HG03432 (cell line): ENCODE data around the gene TOR1AIP2.

Experiments
- ATAC-seq: cut with Tn5 transposase; IDR thresholded peaks from one replicate; pipeline ENCODE4 v1.9.1; 2021; ENCODE audit warnings: mild to moderate bottlenecking, moderate library complexity; ENCODE audit not compliant: unreplicated experiment

TOR1AIP2 gene

GRCh38 chr1:179877586-179878265, at the start of gene TOR1AIP2:
TSS of gene TOR1AIP2 (minus strand) at chr1:179877803. CDS start at chr1:179852665, 25,138 bp downstream.
- peak; percentile 60 for ATAC-seq

- ATAC-seq: no peak
Measured at GRCh38 chr1:179926850-179927205, 49.2 kb upstream of the TOR1AIP2 start.

DNA sequence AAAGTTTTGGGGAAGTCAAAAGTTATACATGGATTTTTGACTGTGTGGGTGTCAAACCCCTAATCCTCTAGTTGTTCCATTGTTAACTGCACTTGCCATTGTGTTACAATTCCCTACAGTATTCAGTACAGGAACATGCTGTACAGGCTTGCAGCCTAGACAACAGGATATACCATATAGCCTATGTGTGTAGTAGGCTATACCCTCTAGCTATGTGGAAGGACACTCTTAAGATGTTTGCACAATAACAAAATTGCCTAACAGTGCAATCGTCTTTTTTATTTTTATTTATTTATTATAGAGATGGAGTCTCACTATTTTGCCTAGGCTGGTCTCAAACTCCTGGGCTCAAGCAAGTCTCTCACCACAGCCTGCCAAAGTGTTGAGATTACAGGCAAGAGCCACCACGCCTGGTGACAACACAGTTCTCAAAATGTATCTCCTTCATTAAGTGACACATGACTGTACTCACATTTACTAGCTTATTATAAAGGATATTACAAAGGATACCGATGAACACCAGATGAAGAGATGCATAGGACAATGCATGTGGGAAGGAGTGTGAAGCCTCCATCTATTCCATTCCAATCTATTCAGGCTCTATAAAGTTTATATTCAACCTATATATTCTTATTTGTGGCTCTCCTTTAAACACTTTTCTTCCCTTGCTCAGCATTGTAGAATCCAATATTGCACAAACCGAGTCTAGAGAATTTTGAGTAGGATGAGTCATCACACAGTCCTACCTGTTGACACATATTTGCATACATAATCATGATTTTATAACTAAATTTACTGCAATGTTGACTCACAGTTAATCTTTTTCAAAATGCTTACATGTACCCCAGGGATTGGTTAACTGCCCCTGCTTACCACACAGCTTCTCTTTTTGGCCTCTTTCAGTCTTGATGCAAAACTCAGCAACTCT, 48.6 kb upstream of the TOR1AIP2 start:
- no peak for ATAC-seq

DNA sequence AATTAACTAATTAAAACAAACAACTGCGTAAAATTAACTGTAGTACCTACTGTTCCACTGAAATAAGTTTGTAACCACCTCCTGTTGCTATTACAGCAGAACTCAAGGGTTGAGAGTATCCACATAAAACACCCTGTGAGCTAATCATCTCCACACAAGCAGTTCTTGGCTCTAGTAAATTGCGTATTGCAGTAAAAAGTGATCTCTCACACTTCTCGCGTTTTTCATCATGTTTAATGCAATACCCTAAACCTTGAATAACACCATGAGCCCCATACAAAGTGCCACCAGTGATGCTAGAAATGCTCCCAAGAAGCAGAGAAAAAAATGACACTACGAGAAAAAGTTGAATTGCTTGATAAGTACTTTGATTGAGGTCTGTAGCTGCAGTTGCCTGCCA, 47.7 kb upstream of the TOR1AIP2 start:
- no peak for ATAC-seq

DNA sequence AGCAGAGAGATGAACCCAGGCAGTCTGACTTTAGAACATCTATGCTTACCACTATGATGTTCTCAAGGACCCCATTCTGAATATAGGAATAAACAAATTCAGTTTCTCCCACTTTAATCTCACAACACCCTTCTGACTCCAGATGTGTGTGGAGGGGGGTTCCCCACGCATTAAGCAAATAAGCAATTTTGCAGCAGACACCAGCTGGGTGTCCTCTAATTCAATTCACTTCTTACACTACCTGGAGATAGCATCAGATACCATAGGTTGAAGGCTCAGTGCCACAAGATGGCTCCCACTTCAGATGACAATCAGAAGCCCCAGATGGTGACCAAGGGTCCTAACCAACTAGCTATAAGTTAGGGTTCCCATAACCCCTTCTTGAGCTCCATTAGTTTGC, 46.7 kb upstream of the TOR1AIP2 start:
- ATAC-seq: no peak

DNA sequence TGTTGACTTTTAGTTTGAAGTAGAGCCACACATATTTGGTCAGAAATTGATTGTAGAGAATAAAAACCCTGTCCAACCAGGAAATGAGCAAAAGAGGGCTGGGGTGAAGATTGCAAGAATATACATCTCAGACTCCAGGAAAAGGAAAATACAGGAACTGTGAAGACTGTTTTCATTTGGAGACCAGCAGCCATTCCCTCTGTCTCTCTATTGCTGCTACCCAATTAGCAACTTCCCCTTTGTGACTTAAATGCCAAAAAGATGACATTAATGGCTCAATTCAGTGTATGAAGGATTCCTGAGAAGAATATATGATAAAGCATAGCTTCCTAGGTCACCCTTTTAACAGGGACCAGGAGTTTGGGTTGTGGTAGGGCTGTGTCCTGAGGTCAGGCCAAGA, 45.4 kb upstream of the TOR1AIP2 start:
- no peak for ATAC-seq

GRCh38 chr1:179921981-179922872, 44.6 kb upstream of the TOR1AIP2 start:
- ATAC-seq: no peak

DNA sequence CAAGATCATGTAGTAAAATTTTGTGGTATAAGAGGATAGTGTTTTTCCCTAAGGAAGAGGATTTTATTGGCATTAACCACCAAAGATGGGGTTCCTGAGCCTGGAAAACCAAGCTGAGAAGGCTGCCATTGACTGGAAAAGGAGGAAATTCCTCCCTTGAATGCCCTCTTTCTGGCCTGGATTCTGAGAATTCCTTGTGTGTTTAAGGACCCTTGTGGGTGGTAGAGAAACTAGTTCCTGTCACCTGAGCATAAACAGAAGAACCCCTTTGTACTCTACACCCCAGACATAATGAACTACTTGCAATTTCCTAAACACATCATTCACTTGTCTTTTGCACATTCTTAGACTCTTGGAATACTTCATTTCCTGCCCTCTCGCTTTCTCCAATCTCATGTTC, 43.9 kb upstream of the TOR1AIP2 start:
- no peak for ATAC-seq

DNA sequence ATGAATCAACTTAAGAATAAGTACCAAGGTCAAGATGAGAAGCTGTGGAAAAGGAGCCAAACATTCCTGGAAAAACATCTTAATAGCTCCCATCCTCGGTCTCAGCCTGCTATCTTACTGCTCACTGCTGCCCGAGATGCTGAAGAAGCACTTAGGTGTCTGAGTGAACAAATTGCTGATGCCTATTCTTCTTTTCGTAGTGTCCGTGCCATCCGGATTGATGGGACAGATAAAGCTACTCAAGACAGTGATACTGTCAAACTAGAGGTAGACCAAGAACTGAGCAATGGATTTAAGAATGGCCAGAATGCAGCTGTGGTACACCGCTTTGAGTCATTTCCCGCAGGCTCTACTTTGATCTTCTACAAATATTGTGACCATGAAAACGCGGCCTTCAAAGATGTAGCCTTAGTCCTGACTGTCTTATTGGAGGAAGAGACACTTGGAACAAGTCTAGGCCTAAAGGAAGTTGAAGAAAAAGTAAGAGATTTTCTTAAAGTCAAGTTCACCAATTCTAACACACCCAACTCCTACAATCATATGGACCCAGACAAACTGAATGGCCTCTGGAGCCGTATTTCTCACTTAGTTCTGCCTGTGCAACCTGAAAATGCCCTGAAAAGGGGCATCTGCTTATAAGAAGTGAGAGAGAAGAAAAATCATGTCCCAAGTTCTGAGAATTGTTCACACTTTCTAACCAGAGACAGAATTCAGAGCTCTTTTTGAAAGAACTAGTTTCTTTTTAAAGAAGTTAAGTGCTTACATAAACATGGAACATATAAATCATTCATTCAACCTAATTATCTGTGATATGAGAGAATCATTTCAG, 40.2 kb upstream of the TOR1AIP2 start:
- ATAC-seq: no peak

DNA sequence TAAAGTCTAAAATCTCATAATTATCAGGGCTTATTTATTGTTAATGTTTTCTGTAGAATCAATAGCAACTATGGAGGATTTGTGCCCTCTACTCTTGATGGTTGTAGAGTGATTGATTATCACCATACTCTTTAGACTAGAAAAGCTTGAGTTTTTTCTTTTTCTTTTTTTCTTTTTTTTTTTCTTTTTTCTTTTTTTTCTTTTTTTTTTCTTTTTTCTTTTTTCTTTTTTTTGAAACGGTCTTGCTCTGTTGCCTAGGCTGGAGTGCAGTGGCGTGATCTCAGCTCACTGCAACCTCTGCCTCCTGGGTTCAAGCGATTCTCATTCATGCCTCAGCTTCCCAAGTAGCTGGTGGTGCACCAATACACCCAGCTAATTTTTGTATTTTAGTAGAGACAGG, 34.2 kb upstream of the TOR1AIP2 start:
- no peak for ATAC-seq

- ATAC-seq: no peak
Measured at GRCh38 chr1:179910934-179911333, 33.3 kb upstream of the TOR1AIP2 start.

GRCh38 chr1:179889589-179889988, 12.0 kb upstream of the TOR1AIP2 start:
- ATAC-seq: no peak

DNA sequence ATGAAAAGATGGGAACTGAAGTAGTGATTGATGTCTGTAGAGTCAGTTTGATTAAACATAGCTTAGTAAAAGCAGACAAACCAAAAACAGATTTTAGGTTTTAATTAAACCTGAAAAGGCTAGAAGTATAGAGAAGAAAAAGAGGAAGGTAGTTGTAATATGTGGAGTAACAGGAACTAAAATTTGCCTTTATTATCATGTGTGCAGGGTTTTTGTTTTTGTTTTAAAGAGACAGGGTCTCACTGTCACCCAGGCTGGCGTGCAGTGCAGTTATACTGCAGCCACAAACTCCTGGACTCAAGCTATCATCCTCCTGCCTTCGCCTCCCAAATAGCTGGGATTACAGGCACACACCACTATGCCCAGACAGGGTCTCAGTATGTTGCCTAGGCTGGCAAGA, 10.5 kb upstream of the TOR1AIP2 start:
- no peak for ATAC-seq

DNA sequence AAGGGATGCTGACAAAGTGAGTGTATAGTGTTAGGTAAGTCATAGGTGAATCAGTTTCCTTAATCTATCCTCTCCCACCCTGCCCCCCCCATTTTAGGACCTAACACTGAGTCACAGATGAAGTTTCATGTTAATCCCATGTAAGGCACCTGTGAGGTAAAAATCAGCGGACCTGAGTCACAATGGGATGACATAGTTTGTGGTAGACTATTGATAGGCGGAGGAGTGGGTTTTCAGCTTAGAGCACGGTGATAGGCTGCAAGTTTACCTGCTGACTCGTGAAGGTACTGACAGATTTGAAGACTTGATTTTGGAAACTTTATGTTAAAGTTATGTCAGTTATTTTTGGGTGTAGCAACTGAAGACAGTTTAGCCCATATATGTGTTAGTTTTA, 6.1 kb upstream of the TOR1AIP2 start:
- peak; percentile 19 for ATAC-seq

- ATAC-seq: no peak
Measured at GRCh38 chr1:179883040-179883744, 5.6 kb upstream of the TOR1AIP2 start.

DNA sequence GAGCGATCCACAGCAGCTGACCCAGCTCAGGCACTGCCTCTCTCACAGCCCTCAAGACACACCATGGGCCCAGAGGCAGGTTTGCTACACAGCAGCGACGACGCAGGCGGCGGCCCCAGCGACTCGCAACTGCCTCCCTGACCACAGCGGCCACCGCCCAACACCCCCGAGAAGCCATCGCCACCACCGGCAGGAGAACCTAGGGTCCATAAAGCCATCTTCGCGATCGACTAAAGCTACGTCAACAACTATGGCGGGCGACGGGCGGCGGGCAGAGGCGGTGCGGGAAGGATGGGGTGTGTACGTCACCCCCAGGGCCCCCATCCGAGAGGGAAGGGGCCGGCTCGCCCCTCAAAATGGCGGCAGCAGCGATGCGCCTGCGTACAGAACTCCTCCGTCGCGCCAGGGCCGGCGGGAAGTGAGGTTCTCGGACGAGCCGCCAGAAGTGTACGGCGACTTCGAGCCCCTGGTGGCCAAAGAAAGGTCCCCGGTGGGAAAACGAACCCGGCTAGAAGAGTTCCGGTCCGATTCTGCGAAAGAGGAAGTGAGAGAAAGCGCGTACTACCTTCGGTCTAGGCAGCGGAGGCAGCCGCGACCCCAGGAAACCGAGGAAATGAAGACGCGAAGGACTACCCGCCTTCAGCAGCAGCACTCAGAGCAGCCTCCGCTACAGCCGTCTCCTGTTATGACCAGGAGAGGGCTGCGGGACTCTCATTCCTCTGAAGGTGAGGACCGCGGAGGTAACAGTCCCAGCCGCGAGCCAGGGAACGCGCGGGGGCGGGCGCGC, 4.8 kb upstream of the TOR1AIP2 start, which contains the start of gene TOR1AIP1:
Gene TOR1AIP1, plus strand, starts transcription at position 33 of the 787 bp plus-strand sequence. Its CDS starts 218 bp downstream, at position 251.
- peak; percentile 83 for ATAC-seq

DNA sequence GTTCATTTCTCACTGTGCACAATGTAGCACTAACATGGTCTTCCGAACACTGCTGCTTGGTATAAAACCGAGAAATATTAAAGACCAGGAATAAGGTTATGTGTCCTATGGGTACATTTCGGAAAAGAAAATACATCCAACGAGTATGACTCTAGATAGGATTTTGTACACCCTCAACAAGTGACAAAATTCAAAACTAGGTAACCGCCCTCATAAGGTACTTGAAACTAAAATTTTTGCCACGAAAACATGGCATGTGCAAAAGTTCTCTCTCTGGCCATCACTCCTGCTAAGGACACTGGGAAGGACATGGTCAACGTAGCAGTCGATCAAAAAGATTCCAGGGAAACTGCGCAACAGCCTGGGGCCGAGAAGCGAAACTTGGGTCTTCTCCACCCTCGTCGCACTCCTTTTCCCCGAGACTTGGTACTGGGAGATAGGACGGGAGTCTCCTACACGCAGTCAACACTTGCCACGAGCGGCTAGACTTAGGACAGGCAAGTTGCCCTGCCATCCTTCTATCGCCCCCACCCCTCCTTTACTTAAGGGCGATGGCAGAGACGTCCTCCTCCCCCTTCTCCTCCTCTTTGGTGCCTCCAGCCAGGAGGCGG, 4.1 kb upstream of the TOR1AIP2 start:
- no peak for ATAC-seq

DNA sequence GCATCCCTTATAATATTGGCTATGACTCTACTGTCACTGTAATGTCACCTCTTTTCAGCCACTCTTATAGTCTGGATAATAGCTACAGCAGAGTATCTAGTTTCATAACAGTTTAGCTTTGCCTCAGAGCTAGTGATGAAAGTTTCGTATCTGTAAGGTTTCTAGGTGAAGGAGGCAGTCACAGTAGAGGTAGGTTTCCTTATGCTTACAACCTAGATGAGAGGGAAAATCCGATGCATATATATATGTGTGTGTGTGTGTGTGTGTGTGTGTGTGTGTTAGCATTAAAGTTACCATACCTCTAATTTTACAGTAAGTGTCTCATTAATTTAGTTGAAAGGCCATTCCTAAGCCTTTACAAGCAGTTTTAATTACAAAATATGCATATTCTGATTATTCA, 2.2 kb upstream of the TOR1AIP2 start:
- ATAC-seq: no peak
